Chondrocyte (in vitro differentiated cells): ENCODE measurements around the gene EBLN2. TPM values are rescaled to one million over a fixed set of nuclear protein-coding genes. Genes with fewer than 3 reads are reported as not detected.

Experiments
- DNase-seq: peaks from one replicate; pipeline ENCODE4 v3.0.0; 2021; ENCODE audit warnings: mixed read lengths, low spot score
- H3K27ac Mint-ChIP-seq: one replicate; pipeline ENCODE4 v1.8.0; 2021; ENCODE audit warnings: mild to moderate bottlenecking, moderate library complexity, mixed read lengths; ENCODE audit not compliant: unreplicated experiment
- H3K27me3 Mint-ChIP-seq: 2 replicates; pipeline ENCODE4 v1.8.0; 2021; ENCODE audit warnings: low read depth, mixed read lengths
- H3K36me3 Mint-ChIP-seq: 2 replicates; pipeline ENCODE4 v1.8.0; 2021; ENCODE audit warnings: low read depth, mixed read lengths
- H3K4me1 Mint-ChIP-seq: 2 replicates; pipeline ENCODE4 v1.8.0; 2021; ENCODE audit warnings: low read depth, mild to moderate bottlenecking, mixed read lengths
- H3K4me3 Mint-ChIP-seq: one replicate; pipeline ENCODE4 v1.8.0; 2021; ENCODE audit warnings: mild to moderate bottlenecking, moderate library complexity, mixed read lengths; ENCODE audit not compliant: unreplicated experiment
- H3K9me3 Mint-ChIP-seq: 2 replicates; pipeline ENCODE4 v1.8.0; 2021; ENCODE audit warnings: low read depth, mixed read lengths
- CTCF ChIP-seq: fragments of 200-600 bp; sonication (generic); IDR thresholded peaks from 2 replicates; pipeline ENCODE4 v1.5.0; 2021; ENCODE audit warnings: antibody characterized with exemption, mild to moderate bottlenecking, moderate library complexity
- total RNA-seq: library from RNA; stranded (reverse); gene quantifications from 3 replicates; pipeline ENCODE4 v1.2.1, GENCODE V29; 2021

EBLN2 gene
- total RNA-seq, 1 donor from 2014 or later = 3.3 TPM

GRCh38 chr3:73070675-73071575 is 9.5 kb downstream of the EBLN2 start:
- no peak for DNase-seq
- Mint-ChIP-seq H3K27me3 (no peaks in the 10 kb centered on the region), H3K4me1 (peaks cover 71% of the 10 kb centered on the region), H3K4me3 (no peak overlapping the region), H3K9me3 (no peaks in the 10 kb centered on the region), H3K36me3 (peaks cover 1% of the 10 kb centered on the region), H3K27ac (peak overlapping the region; percentile 87)
- peak; percentile 8 for TF ChIP-seq CTCF

DNA sequence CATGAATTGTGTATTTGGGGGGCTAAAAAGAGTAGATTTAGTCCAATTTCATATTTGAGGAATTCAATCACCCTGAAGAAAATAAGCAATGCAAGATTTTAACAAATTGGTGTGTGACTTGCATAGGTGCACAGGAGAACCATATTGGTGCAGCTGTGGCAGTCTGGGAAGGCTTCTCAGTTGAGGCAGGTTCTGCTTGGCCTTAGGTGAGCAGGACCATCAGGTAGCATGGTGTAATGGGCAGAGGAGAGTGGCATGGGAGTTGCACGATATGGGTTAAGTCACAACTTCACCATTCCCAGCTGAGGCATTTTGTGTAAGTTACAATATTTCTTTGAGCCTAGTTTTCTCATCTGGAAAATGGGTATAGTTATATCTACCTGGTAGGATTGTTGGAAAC is 10.5 kb downstream of the EBLN2 start:
- Mint-ChIP-seq H3K27ac (peak overlapping the region; percentile 87), H3K9me3 (no peaks in the 10 kb centered on the region), H3K36me3 (no peaks in the 10 kb centered on the region), H3K4me1 (peaks cover 67% of the 10 kb centered on the region), H3K27me3 (no peaks in the 10 kb centered on the region), H3K4me3 (no peak overlapping the region)
- DNase-seq = no peak
- TF ChIP-seq CTCF = no peak

DNA sequence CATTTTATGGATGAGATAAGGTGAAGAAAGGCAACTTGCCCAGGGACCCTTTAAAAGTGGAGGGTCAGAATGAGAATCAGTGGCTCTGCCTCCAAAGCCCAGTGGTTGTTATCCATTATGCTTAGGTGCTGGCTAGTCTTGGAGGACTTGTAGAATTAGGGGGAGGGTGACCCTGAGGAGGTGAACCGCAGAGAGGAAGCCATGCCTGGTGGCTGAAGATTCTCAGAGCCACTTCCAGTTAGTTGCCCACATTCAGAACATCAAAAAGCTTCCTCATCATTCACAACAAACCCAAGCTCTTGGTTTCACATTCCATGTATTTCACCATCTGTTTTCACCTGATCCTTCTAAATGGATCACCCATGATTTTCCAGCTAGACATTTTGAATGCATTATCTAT is 11.2 kb downstream of the EBLN2 start:
- H3K27ac Mint-ChIP-seq = no peak overlapping the region
- no peaks in the 10 kb centered on the region for H3K27me3 Mint-ChIP-seq
- H3K36me3 Mint-ChIP-seq = no peaks in the 10 kb centered on the region
- no peak overlapping the region for H3K4me3 Mint-ChIP-seq
- no peak for TF ChIP-seq CTCF
- H3K4me1 Mint-ChIP-seq = peaks cover 67% of the 10 kb centered on the region
- no peak for DNase-seq
- no peaks in the 10 kb centered on the region for H3K9me3 Mint-ChIP-seq

DNA sequence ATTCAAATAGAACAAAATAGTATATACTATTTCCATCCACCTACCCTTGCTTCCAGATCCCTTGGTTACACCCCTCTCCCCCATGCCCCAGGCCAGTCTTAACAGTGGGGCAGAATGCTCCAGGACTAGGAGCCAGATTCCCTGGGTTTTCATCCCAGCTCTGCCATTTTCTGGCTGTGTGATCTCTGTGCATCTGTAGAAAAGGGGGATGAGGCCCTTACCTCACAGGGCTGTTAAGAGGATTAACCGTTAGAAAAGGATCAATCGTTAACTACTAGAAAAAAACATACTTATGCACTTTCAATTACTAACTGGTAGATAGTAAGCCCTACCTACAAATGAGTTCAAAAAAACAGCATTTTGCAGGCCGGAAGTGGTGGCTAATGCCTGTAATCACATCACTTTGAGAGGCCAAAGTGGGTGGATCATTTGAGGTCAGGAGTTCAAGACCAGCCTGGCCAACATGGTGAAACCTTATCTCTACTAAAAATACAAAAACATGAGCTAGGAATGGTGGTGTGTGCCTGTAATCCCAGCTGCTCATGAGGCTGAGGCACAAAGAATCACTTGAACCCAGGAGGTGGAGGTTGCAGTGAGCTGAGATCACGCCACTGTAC is 11.7 kb downstream of the EBLN2 start:
- H3K4me3 Mint-ChIP-seq = no peak overlapping the region

More for the DNA sequence above, 11.7 kb downstream of the EBLN2 start:
- H3K36me3 Mint-ChIP-seq = no peaks in the 10 kb centered on the region
- no peak for DNase-seq
- TF ChIP-seq CTCF = no peak
- H3K27me3 Mint-ChIP-seq = no peaks in the 10 kb centered on the region
- peaks cover 63% of the 10 kb centered on the region for H3K4me1 Mint-ChIP-seq
- no peaks in the 10 kb centered on the region for H3K9me3 Mint-ChIP-seq
- H3K27ac Mint-ChIP-seq = peak overlapping the region; percentile 84
